GM21723 (cell line): ENCODE measurements around the gene ADAMTSL1.

Experiments
- ATAC-seq: cut with Tn5 transposase; IDR thresholded peaks from one replicate; pipeline ENCODE4 v1.9.1; 2021; ENCODE audit warnings: mild to moderate bottlenecking, moderate library complexity; ENCODE audit not compliant: unreplicated experiment

ADAMTSL1 gene

DNA sequence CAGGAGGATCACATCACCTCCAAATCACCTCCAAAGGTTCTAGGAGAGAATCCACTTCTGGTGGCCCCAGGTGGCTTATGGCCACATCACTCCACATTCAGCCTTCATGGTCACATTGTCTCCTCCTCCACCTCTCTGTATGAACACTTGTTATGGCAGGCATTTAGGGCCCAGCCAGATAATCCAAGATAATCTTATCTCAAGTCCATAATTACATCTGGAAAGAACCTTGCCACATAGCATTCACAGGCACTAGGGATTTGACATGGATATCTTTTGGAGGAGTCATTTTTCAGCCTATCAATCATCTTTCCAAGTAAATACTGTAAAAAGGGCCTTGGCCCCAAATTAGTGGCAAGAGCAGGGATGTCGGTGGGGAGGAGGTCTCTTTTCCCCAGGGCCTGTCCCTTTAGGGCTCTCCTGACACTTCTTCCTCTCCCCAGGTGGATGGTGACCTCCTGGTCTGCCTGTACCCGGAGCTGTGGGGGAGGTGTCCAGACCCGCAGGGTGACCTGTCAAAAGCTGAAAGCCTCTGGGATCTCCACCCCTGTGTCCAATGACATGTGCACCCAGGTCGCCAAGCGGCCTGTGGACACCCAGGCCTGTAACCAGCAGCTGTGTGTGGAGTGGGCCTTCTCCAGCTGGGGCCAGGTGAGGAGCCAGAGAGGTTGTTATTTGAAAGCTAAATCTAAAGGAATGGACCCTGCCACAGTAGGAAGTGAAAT lies 418.2 kb downstream of the ADAMTSL1 start:
- ATAC-seq = no peak

DNA sequence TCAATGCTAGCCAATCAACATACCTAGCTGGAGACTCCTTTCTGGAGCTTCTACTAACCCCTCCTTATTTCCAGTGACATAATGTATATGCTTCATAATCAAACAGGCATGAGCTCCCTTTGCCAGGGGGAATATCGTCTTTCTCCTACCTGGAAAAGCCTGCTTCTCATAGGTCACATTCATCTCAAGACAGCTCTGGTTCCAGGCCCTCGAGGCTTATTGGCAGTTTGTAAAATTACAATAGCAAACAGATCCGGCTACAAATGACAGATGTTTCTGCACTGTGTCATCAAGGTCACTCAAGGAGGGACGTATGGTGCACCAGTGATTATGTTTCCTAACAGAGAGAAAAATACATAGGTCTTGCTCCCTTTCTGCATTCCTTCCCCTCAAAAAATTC lies 419.1 kb downstream of the ADAMTSL1 start:
- no peak for ATAC-seq

DNA sequence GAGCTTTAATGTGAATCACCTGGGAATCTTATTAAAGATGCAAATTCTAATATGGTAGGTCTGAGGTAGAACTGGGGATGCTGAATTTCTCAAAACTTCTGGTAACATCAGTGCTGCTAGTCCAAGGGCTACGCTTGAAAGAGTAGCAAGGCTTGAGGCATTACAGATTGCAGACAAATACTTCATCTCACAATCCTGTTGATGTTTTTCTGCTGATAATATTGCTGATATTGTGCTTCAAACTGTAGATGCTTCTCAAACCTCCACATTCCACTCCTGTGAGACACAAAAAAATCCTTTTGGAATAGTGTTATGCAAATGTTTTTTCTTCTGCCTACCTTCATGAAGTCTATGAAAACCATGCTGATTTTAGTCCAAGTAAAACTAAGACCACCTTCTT lies 419.5 kb downstream of the ADAMTSL1 start:
- ATAC-seq = no peak

DNA sequence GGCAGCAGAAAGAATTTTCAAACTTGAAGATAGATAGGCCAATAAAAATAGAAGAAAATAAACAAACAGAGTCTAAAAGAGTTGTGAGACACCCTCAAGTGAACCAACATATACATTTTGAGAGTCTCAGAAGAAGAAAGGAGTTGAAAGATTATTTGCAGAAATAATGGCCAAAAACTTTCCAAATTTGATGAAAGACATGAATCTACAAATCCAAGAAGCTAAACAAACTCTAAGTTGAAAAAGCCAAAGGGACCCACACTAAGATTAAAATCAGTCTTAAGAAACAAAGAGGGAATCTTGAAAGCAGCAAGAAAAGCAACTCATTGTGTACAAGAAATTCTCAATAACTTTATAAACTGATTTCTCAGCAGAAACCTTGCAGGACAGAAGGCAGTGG lies 422.1 kb downstream of the ADAMTSL1 start:
- no peak for ATAC-seq

DNA sequence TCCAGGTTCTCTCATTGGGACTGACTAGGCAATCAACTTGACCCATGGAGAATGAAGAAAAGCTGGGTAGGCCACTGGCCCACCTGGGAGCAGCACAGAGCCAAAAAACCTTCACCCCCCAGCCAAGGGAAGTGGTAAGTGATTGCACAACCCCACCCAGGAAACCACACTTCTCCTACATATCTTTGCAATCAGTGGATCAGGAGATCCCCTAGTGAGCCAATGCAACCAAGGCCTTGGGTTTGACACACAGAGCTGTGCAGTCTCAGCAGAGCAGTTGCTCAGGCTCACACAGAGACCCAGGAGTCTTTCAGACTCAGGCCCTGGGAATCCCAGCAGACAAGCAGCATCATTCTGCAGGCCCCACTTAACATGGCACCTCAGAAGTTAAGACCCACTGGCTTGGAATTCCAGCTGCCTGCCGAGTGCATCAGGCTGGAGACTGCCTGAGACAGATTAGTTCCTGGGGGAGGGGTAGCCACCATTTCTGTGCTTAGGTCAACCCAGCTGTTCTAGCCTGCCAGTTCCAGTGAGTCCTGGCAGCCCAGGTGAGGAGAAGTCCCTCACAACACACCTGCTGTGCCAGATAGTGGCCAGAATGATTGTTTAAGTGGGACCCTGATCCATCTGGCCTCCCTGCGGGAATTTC lies 422.7 kb downstream of the ADAMTSL1 start:
- ATAC-seq = no peak

DNA sequence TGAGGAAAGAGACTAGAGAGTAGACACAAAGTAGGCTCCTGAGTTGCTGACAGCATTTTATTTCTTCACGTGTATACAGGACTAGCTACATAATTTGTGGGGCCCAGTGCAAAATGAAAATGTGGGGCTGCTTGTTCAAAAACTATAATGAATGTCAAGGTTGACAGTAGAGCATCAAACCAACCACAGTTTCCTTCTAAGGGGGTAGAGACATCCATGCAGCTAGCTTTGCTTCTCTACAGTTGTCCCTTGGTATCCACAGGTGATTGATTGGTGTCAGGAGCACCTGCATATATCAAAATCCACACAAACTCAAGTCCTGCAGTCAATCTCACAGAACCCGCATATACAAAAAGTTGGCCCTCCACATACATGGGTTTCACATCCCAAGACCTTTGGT lies 429.5 kb downstream of the ADAMTSL1 start:
- ATAC-seq = no peak

DNA sequence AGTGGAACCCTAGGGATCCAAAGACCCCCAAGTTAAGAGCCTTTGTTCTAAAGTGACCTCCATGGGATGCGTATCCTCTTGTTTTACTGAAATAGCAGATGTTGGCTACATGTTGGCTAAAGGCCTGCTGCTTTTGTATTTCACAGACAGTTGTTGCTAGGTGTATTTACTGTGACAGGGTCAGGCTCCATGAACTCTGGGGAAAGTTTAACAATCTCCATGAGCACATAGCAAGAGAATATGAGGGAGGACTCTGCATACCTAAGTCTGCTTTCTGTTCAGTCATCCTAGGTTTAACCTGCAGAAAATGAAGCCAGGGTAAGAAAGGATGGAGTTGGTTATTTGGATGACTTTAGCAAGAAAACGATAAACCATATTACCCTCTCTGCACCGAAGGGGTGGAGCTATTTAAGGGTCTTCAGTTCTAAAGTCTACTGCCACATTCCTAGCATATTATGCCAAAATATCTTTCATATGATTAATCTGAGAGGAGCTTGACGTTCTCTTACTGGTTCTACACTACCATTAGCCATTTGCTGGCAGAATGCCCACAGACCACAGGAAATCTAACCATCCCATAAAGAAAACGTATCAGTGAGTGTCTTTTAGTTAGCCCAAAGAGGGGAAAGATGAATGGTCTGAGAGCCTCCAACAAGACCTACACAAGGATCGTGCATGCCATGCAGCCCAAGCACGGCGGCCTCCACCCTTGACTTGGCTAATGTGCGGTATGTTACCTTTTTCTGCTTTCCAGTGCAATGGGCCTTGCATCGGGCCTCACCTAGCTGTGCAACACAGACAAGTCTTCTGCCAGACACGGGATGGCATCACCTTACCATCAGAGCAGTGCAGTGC lies 431.3 kb downstream of the ADAMTSL1 start:
- no peak for ATAC-seq

DNA sequence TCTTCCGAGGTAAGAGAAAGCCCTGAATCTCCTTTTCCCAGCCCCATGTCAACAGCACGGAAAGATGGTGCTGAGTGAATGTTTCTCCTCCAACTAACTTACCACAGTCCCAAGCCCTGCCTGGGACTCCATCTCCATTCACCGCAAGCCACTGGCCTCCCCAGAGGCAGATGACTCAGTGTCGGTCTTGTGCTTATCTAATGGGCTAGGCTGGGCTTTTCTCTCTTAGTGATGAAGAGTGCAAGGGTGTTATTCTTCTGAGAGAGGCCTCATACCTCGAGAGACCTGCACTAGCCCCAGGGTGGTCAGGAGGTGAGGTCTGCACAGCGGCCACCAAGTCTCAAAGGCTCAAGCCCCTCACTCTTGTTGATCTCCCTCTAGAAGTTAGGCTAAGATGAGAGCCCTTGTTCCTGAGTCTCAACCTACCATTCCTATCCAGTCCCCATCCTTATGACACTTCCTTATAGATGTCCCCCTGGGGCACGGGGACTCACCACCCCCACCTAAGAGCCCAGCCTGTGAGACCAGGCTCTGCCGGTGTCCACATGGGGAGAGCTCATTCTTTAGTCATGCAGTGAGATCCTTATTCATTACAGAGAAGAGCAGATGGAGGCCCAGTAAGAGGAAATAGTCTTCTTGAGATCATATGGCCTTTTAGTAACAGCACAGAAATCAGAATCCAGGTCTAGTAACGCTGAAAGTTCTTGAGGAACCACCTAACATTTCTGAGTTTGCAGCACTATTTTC lies 432.1 kb downstream of the ADAMTSL1 start:
- no peak for ATAC-seq

DNA sequence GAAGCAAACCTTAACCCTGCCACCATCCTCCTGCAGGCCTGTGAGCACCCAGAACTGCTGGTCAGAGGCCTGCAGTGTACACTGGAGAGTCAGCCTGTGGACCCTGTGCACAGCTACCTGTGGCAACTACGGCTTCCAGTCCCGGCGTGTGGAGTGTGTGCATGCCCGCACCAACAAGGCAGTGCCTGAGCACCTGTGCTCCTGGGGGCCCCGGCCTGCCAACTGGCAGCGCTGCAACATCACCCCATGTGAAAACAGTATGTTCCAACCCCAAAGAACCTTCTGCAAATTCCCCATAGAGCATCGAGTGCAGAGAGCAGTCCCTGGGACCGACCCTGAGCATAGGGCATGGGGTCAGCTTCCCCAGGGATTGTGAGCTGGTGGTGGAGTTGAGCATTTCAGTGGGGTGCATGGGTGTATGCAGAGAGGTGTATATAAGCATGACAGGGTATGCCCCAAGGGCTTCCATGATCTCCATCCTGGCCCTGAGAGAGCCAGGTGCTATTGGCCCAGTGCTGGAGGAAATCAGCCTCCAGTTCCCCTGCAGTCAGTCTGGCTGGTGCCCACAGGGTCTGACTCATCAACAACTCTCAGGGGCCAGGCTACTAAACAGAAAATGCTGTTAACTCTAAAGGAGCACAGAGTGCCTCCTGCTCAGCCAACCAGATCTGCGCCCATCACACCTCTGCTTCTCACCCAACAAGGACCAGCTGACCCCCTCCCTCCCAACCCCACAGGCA lies 432.9 kb downstream of the ADAMTSL1 start:
- no peak for ATAC-seq

DNA sequence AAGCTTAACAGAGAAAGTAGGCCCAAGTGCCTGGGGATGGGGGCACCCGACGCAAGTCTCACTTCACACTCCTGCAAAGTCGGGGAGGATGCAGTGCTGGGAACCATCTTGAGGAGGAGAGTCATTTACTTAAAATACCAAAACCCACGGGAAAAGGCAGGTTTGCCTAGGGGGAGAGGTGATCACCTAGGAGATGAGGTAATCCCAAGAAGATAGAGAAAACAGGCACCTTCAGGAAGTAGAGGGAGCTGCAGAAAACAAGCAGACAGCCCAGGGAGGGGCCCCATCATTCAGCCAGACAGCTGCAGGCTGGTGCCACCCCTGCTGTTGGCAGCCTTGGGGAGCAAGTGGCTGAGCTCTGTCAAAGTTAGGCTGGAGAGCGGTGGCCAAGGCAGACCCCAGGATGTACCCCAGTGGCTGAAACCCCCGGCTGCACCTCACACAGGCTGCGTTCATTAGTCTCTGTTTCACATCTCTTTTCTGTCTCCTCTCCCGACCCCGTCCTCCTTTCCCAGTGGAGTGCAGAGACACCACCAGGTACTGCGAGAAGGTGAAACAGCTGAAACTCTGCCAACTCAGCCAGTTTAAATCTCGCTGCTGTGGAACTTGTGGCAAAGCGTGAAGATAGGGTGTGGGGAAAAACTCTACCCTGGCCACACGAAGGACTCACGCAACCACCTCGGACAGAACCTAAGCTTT lies 434.1 kb downstream of the ADAMTSL1 start:
- ATAC-seq = no peak

DNA sequence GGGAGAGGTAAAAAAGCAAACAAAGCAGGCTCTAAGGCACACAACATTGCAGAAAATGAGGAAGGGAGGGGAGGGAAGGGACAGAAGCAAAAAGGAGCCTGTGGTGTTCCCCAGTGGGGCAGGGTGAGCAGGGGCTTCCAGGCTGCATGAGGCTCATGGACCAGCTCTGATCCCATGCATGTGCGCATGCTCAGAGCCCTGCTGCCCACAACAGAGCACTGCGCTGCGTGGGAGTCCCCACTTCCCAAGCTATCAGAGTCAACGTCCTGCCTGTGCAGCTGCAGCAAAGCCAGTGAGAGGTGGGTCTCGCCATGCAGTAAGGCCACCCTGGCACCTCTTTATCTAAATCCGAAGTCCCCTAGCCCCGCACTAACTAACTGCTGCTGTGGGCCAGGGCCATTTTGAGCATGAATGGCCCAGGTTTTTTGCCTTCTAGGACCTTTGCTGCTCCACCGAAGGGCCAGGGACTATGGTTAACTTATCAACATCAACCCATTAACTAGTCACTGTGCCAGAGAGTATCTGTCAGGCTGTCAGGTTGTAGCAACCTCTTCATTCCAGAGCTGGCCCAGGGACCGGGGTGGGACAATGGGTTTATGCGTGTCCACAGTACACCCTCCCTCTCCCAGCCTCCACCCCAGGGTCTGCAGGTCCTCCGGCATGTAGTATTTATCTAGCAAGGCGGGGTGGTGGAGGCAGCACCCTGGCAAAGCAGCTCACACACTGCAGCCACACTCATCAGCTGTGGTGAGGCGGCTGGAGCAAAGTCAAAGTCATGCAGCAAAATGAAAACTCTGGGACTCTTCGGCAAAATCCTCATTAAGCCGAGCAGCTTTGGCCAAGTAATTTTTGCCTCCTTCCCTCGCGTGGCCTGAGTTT lies 435.4 kb downstream of the ADAMTSL1 start:
- no peak for ATAC-seq

DNA sequence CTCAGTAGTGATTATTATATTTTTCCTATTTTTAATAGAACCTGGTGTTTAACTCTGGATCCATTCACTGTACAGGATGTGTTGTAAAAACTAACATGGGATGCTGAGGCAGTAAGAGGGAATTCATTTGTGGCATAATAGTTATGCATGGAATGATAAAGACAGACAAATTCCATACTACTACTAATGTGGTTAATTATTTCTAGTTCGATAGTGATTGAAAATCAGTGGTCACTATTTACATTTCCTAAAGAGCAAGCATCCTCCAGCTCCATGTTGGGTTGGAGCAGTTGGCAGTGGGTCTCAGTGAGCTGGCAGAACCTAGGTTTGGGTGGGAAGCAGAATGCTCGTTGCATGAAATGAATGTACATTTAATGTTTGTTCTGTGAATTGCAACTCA lies 436.5 kb downstream of the ADAMTSL1 start:
- no peak for ATAC-seq

DNA sequence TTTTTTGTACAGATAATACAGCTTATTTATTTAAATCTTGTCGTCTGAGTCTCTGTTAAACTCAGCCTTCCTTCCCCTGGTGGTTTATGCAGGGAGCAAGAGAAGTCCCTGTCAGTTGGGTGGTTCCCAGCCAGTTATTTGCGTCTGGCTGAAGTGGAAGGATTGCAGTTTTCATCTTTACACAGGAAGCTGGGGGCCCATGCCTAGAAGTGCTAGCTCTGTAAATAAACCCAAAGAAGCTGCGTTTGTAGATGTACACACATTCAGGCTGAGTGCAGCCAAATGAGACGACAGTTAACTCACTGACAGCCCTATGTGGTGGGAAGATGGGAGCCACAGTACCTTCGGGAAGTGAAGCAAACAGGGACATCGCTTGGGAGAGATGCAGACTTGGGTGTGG lies 437.0 kb downstream of the ADAMTSL1 start:
- no peak for ATAC-seq

DNA sequence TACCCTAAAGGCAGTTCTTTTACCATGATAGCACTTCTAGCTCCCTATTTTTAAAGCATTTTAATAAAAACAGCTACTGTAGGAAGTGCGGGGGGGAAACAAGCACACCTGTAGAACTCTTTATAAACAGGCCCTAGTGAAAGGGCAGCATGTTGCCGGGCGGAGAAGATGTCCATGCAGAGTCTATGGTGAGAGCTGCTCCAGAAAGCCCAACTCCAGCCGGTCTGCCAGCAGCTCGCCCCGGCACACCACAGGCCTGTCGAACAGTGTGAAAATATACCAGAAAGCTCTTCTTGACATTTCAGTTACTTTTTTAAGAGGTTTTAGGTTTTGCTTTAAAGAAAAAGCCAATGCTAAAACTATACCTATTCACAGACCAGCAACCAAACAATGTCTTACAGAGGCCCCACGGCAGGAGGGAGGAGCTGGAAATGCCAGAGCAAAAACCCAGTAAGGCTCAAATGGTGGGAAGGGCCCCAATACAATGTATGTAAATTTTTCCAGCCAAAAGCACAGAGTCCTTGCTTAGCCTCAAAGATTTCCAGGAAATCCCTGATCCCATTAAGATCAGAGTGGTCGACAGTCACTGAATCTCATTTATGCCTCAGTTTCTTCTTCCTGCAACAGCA lies 437.9 kb downstream of the ADAMTSL1 start:
- ATAC-seq = no peak

DNA sequence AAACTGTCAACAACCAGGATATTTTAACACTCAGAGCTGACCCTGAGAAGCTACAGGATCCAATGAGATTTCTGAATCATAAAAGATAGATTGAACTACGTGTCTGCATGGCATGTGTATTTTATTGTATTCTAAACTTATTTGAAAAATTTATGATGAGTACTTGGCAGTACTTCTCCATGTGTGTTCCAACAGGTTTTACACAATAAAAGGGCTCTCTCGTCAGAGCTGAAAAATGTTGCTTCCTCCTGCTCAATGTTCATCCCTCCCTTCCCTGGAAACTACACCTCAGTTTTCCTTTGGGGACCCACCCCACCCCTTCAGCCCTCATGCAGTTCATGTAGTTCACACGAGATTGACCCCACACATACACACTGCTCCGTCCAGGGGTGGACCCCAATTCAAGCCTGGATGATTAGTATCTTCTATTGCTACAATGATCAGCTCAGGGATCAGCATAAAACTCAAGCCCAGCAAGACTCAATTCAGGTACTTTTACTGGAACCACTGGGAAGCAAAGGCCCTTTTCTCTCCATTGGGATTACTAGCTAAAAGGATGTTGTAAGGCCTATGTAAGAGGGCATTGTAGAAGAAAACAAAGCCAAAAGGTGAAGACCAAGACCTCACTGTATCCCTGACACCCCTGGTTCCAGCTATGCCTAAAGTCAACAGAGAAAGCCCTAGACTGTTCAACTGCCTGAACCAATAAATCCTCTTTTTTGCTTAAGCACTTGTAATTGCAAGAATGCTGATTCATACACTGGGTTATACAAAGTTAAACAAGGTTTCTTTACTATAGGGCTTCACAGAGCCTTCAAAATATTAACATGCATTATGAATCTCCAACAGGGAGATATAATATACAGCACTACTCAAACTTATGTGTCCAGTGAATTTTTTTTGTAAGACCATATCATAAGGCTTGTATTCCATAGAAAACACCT lies 446.5 kb downstream of the ADAMTSL1 start:
- ATAC-seq = no peak

DNA sequence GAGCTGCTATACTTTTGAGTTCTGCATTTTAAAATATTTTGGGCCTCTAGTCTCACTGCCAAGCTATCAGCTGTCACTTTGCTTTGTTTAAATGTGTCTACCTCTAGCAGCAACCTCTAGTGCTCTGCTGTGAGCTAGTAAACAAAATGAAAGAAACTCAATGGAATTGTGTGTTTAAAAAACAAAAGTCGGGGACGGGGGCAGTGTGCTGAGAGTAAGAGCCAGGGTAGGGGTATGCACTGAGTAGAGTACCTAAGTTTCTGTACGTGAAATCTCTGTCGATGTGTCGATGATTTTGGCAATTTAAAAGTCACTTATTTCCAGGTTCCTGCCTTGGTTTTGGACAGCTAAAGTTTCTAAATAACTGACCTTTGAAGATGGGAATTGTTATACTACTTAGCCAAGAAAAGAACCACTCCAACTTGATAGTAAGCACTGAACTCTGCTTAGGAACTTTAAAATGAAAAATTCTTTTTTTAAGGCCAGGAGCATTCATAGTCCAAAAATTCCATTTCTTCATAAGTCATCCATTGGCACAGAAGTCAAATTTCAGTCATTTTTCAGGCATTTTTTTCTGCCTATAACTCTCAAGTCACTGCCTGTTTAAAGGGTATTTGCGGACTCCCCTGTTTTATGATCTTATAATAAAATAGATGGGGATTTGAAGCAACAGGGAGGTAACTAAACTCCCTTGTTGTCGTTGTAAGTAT lies 447.6 kb downstream of the ADAMTSL1 start:
- no peak for ATAC-seq
